Adipocyte (in vitro differentiated cells): ENCODE measurements around the gene CDH20.

ENCODE experiments used
- DNase-seq: peaks from one replicate; pipeline ENCODE4 v3.0.0-alpha.2; 2015; ENCODE audit warnings: low read depth
- H3K27me3 ChIP-seq: replicated peaks from 2 replicates; pipeline ENCODE4 v1.7.0; 2013; ENCODE audit warnings: mild to moderate bottlenecking, low read length, moderate library complexity; ENCODE audit not compliant: control insufficient read depth, insufficient read depth
- H3K36me3 ChIP-seq: 2 replicates; pipeline ENCODE4 v1.7.0; 2013; ENCODE audit warnings: low read length, mild to moderate bottlenecking, moderate library complexity; ENCODE audit not compliant: control insufficient read depth, insufficient read depth, severe bottlenecking
- H3K4me1 ChIP-seq: 2 replicates; pipeline ENCODE4 v1.7.0; 2013; ENCODE audit warnings: mild to moderate bottlenecking, low read length, moderate library complexity; ENCODE audit not compliant: control insufficient read depth, insufficient read depth
- H3K4me3 ChIP-seq: 2 replicates; pipeline ENCODE4 v1.7.0; 2013; ENCODE audit warnings: mild to moderate bottlenecking, low read length, moderate library complexity
- H3K9ac ChIP-seq: 2 replicates; pipeline ENCODE4 v1.7.0; 2013; ENCODE audit warnings: mild to moderate bottlenecking, low read length, moderate library complexity
- H3K9me3 ChIP-seq: 2 replicates; pipeline ENCODE4 v1.7.0; 2013; ENCODE audit warnings: mild to moderate bottlenecking, low read length, moderate library complexity; ENCODE audit not compliant: control insufficient read depth

CDH20 gene

GRCh38 chr18:61554117-61554776, 221.0 kb downstream of the CDH20 start:
- Histone ChIP-seq H3K4me3 (no peak overlapping the region), H3K9ac (no peak overlapping the region), H3K9me3 (no peaks in the 10 kb centered on the region), H3K27me3 (no peaks in the 10 kb centered on the region), H3K4me1 (no peaks in the 10 kb centered on the region), H3K36me3 (peaks cover 17% of the 10 kb centered on the region)
- DNase-seq: no peak

DNA sequence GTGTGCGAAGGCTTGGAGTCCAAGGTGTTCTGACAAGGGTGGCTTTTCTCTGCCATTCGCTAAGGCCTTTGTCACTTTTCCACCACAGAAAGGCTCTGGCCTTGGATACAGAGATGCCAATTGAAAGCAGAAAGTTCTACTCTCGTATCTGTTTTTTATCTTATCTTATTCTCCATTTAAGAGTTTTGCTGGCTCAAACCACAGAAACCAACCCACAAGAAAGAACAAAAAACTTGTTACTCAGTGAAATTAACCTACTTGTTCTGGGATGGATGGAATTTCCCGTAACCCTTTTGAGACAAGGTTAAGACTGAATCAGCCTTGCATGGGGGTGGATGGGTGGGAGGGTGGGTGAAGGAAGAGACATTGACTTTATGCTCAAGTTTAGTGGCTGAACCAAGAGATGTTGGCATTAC, 221.7 kb downstream of the CDH20 start:
- Histone ChIP-seq H3K4me3 (no peak overlapping the region), H3K27me3 (no peaks in the 10 kb centered on the region), H3K9ac (no peak overlapping the region), H3K36me3 (peaks cover 10% of the 10 kb centered on the region), H3K9me3 (no peaks in the 10 kb centered on the region), H3K4me1 (no peaks in the 10 kb centered on the region)
- DNase-seq: no peak

GRCh38 chr18:61556316-61556715, 223.1 kb downstream of the CDH20 start:
- Histone ChIP-seq H3K9me3 (no peaks in the 10 kb centered on the region), H3K4me3 (no peak overlapping the region), H3K9ac (no peak overlapping the region), H3K4me1 (no peaks in the 10 kb centered on the region), H3K27me3 (no peaks in the 10 kb centered on the region), H3K36me3 (peaks cover 2% of the 10 kb centered on the region)
- no peak for DNase-seq

DNA sequence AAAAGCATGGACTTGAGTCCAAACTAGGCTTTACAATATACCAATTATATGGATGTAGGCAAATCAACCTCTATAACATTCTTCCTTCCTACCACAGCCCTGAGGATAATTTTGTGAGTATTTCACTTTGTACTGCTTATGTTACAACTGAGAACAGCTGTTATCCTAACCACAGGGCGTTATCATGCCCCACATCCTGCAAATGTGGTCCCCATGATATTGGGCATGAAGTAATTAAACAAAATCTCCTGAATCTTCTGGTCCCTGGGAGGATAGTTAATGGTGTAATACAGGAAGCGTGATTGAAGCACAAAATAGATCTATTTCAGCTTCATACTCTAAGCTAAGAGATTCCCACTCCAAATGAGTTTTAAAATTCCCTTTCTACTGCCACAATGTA, 223.6 kb downstream of the CDH20 start:
- DNase-seq: no peak
- H3K4me1 ChIP-seq: no peaks in the 10 kb centered on the region
- no peak overlapping the region for H3K4me3 ChIP-seq
- no peaks in the 10 kb centered on the region for H3K9me3 ChIP-seq
- H3K27me3 ChIP-seq: no peaks in the 10 kb centered on the region
- peaks cover 2% of the 10 kb centered on the region for H3K36me3 ChIP-seq
- no peak overlapping the region for H3K9ac ChIP-seq

DNA sequence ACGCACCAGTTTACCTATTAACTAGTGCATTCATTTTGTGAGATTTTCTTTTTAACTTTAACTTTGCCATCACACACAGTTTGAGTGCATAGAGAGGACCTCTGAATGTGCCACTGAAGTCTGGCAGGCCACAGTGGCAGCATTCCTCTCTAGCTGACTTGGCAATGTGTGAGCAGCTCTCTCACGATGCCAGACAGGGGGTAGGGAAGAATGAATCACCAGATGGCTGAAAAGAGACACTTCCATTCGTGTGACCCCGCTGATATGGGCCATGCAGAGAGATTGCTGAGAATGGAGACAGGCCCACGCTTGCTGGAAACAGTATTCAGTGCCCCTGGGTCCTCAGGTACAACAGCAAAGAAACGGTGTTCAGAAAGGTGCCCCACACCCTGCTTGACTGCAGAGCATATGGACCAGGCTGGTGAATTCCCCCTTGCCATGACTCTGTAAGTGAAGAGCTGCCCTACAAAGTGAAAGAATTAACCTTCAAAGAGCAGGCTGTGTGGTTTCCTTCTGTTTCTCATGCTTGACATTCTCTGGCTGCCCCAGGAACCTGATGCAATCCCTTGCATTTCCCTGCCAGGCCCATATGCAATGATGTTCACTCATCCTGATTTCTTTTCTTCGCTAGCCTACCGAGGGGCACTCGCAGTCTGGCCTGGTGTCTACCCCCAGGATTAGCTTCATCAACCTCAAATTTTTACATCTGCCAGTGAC, 236.1 kb downstream of the CDH20 start:
- H3K4me3 ChIP-seq: no peak overlapping the region
- no peaks in the 10 kb centered on the region for H3K36me3 ChIP-seq
- peaks cover 3% of the 10 kb centered on the region for H3K9me3 ChIP-seq
- H3K9ac ChIP-seq: no peak overlapping the region
- DNase-seq: peak; percentile 86
- peaks cover 13% of the 10 kb centered on the region for H3K4me1 ChIP-seq
- H3K27me3 ChIP-seq: no peaks in the 10 kb centered on the region

GRCh38 chr18:61570070-61570469, 236.8 kb downstream of the CDH20 start:
- H3K36me3 ChIP-seq: no peaks in the 10 kb centered on the region
- no peak for DNase-seq
- H3K27me3 ChIP-seq: no peaks in the 10 kb centered on the region
- no peaks in the 10 kb centered on the region for H3K9me3 ChIP-seq
- no peak overlapping the region for H3K9ac ChIP-seq
- H3K4me3 ChIP-seq: no peak overlapping the region
- peaks cover 13% of the 10 kb centered on the region for H3K4me1 ChIP-seq

- Histone ChIP-seq H3K27me3 (no peaks in the 10 kb centered on the region), H3K9me3 (no peaks in the 10 kb centered on the region), H3K4me1 (peaks cover 13% of the 10 kb centered on the region), H3K9ac (no peak overlapping the region), H3K36me3 (no peaks in the 10 kb centered on the region), H3K4me3 (no peak overlapping the region)
- no peak for DNase-seq
These were observed 238.9 kb downstream of the CDH20 start for GRCh38 chr18:61572084-61572655.

GRCh38 chr18:61572871-61573270, 239.6 kb downstream of the CDH20 start:
- Histone ChIP-seq H3K36me3 (no peaks in the 10 kb centered on the region), H3K9ac (no peak overlapping the region), H3K9me3 (no peaks in the 10 kb centered on the region), H3K4me3 (no peak overlapping the region), H3K4me1 (peaks cover 13% of the 10 kb centered on the region), H3K27me3 (no peaks in the 10 kb centered on the region)
- DNase-seq: peak; percentile 48

GRCh38 chr18:61574665-61575064, 241.4 kb downstream of the CDH20 start:
- Histone ChIP-seq H3K9me3 (no peaks in the 10 kb centered on the region), H3K4me1 (peaks cover 5% of the 10 kb centered on the region), H3K36me3 (no peaks in the 10 kb centered on the region), H3K4me3 (no peak overlapping the region), H3K9ac (no peak overlapping the region), H3K27me3 (no peaks in the 10 kb centered on the region)
- DNase-seq: no peak

GRCh38 chr18:61575419-61575818, 242.2 kb downstream of the CDH20 start:
- H3K9ac ChIP-seq: no peak overlapping the region
- no peak for DNase-seq
- peaks cover 3% of the 10 kb centered on the region for H3K4me1 ChIP-seq
- no peaks in the 10 kb centered on the region for H3K9me3 ChIP-seq
- no peaks in the 10 kb centered on the region for H3K36me3 ChIP-seq
- no peak overlapping the region for H3K4me3 ChIP-seq
- H3K27me3 ChIP-seq: no peaks in the 10 kb centered on the region

GRCh38 chr18:61578846-61579245, 245.6 kb downstream of the CDH20 start:
- Histone ChIP-seq H3K9ac (no peak overlapping the region), H3K4me3 (no peak overlapping the region), H3K9me3 (no peaks in the 10 kb centered on the region), H3K27me3 (no peaks in the 10 kb centered on the region), H3K36me3 (no peaks in the 10 kb centered on the region), H3K4me1 (peaks cover 12% of the 10 kb centered on the region)
- DNase-seq: no peak
